A549 (cell line): ENCODE results near the gene SND1. TPM values are rescaled to one million over a fixed set of nuclear protein-coding genes. Genes with fewer than 3 reads are reported as not detected.

Source experiments
- ATAC-seq, 2 experiments: fragments of 200-7000 bp in 1 of 2; fragments of >200 bp in 1 of 2; cut with Nextera tagmentation in 1 of 2; cut with Tn5 transposase in 1 of 2; 3 replicates each; pipeline versions ENCODE4 v1.8.0 to v1.9.1; 2018 to 2020; ENCODE audit warnings: mild to moderate bottlenecking in 1 of 2, moderate library complexity in 1 of 2
- CTCF ChIA-PET: fragments of 300-600 bp; sonication (Branson Sonifier 250); formaldehyde crosslinking; extraction: SDS; loops from one replicate; lab custom pipeline; 2021; ENCODE audit warnings: antibody characterized with exemption, inconsistent platforms; lab: Yijun Ruan, JAX
- POLR2A ChIA-PET: fragments of 350-600 bp; formaldehyde crosslinking; extraction: SDS; loops from one replicate; lab custom pipeline; 2021; ENCODE audit warnings: antibody characterized with exemption, inconsistent platforms; lab: Yijun Ruan, JAX
- DNase-seq, 2 experiments: peaks; one replicate each; pipeline versions ENCODE4 v3.0.0 to v3.0.0-alpha.2; 2011 to 2016; ENCODE audit warnings: low read depth in 1 of 2, low spot score in 1 of 2
- FAIRE-seq: peaks from 2 replicates; lab custom pipeline; 2011; peaks lifted over from hg19 to GRCh38; lab: Jason Lieb, UNC
- H3K27ac ChIP-seq, 2 experiments: fragments of >200 bp; sonication (Bioruptor Twin); formaldehyde crosslinking; 3 replicates each; pipeline ENCODE4 v1.5.1; 2016 to 2017
- H3K4me1 ChIP-seq: fragments of >200 bp; sonication (Bioruptor Twin); formaldehyde crosslinking; 3 replicates; pipeline ENCODE4 v1.6.1; 2016
- H3K4me2 ChIP-seq: fragments of >200 bp; sonication (Bioruptor Twin); formaldehyde crosslinking; 3 replicates; pipeline ENCODE4 v1.6.1; 2016
- H3K4me3 ChIP-seq: fragments of >200 bp; sonication (Bioruptor Twin); formaldehyde crosslinking; 3 replicates; pipeline ENCODE4 v1.5.1; 2016
- H3K9me3 ChIP-seq: fragments of >200 bp; sonication (Bioruptor Twin); formaldehyde crosslinking; 3 replicates; pipeline ENCODE4 v1.6.1; 2016
- CBX2 ChIP-seq: fragments of 200-600 bp; sonication (generic); IDR thresholded peaks from 2 replicates; pipeline ENCODE4 v1.6.1; 2016; ENCODE audit warnings: low read depth, mild to moderate bottlenecking, borderline replicate concordance
- CBX8 ChIP-seq: fragments of 200-600 bp; sonication (generic); IDR thresholded peaks from 2 replicates; pipeline ENCODE4 v1.6.1; 2016
- CEBPB ChIP-seq, 2 experiments: fragments of >200 bp in 1 of 2; sonication (Bioruptor Twin) in 1 of 2; formaldehyde crosslinking in 1 of 2; IDR thresholded peaks; 2 replicates each; pipeline ENCODE4 v1.6.1; 2012 to 2016
- CHD2 ChIP-seq: fragments of 150-350 bp; IDR thresholded peaks from 2 replicates; pipeline ENCODE4 v1.6.1; 2014; ENCODE audit warnings: low read length; ENCODE audit not compliant: partially characterized antibody
- EHMT2 ChIP-seq: fragments of 200-600 bp; sonication (generic); IDR thresholded peaks from 2 replicates; pipeline ENCODE4 v1.6.1; 2016; ENCODE audit warnings: antibody characterized with exemption, low read depth, mild to moderate bottlenecking, moderate library complexity
- ESRRA ChIP-seq: fragments of 150-350 bp; IDR thresholded peaks from 2 replicates; pipeline ENCODE4 v1.6.1; 2014; ENCODE audit warnings: mild to moderate bottlenecking, low read length, borderline replicate concordance
- FOSB ChIP-seq: fragments of 250-450 bp; sonication (Bioruptor Pico); IDR thresholded peaks from 2 replicates; pipeline ENCODE4 v1.5.0; 2020; ENCODE audit warnings: mild to moderate bottlenecking, moderate library complexity
- FOXS1 ChIP-seq: fragments of 250-450 bp; sonication (Bioruptor Pico); IDR thresholded peaks from 2 replicates; pipeline ENCODE4 v1.5.0; 2020; ENCODE audit warnings: mild to moderate bottlenecking, moderate library complexity
- HOXB13 ChIP-seq: fragments of 250-450 bp; sonication (Bioruptor Pico); IDR thresholded peaks from 2 replicates; pipeline ENCODE4 v1.5.0; 2020; ENCODE audit warnings: low read depth, mild to moderate bottlenecking, moderate library complexity
- HOXB5 ChIP-seq: fragments of 250-450 bp; sonication (Bioruptor Pico); IDR thresholded peaks from 2 replicates; pipeline ENCODE4 v1.5.0; 2020; ENCODE audit warnings: mild to moderate bottlenecking, moderate library complexity
- JUN ChIP-seq, 2 experiments: fragments of >200 bp; sonication (Bioruptor Twin); formaldehyde crosslinking; IDR thresholded peaks; 2 replicates in 1 of 2; 3 replicates in 1 of 2; pipeline ENCODE4 v1.6.1; 2016 to 2017
- KDM1A ChIP-seq: fragments of 200-600 bp; sonication (generic); IDR thresholded peaks from 2 replicates; pipeline ENCODE4 v1.6.1; 2016; ENCODE audit warnings: low read depth, mild to moderate bottlenecking
- KDM5A ChIP-seq: fragments of 200-600 bp; sonication (generic); IDR thresholded peaks from 2 replicates; pipeline ENCODE4 v1.6.1; 2016; ENCODE audit warnings: antibody characterized with exemption, mild to moderate bottlenecking
- MAZ ChIP-seq: fragments of 150-350 bp; IDR thresholded peaks from 2 replicates; pipeline ENCODE4 v1.6.1; 2014; ENCODE audit warnings: antibody characterized with exemption, low read depth, low read length, borderline replicate concordance
- NR3C1 ChIP-seq: fragments of >200 bp; sonication (Bioruptor Twin); formaldehyde crosslinking; IDR thresholded peaks from 3 replicates; pipeline ENCODE4 v1.6.1; 2017
- RAD21 ChIP-seq, 2 experiments: fragments of >200 bp in 1 of 2; sonication (Bioruptor Twin) in 1 of 2; formaldehyde crosslinking in 1 of 2; IDR thresholded peaks in 1 of 2; conservative IDR thresholded peaks in 1 of 2; 2 replicates in 1 of 2; 3 replicates in 1 of 2; pipeline ENCODE4 v1.6.1; 2012 to 2018; ENCODE audit warnings: inconsistent platforms in 1 of 2
- RCOR1 ChIP-seq: fragments of 150-350 bp; IDR thresholded peaks from 2 replicates; pipeline ENCODE4 v1.6.1; 2014; ENCODE audit warnings: antibody characterized with exemption, low read length, low read depth
- REST ChIP-seq: fragments of 200-600 bp; sonication (generic); IDR thresholded peaks from 2 replicates; pipeline ENCODE4 v1.6.1; 2016; ENCODE audit warnings: antibody characterized with exemption, mild to moderate bottlenecking, moderate library complexity
- SREBF2 ChIP-seq: fragments of 450-650 bp; IDR thresholded peaks from 2 replicates; pipeline ENCODE4 v1.6.1; 2014; ENCODE audit warnings: mild to moderate bottlenecking, moderate library complexity
- TP53 ChIP-seq: fragments of 250-450 bp; sonication (Bioruptor Pico); IDR thresholded peaks from 2 replicates; pipeline ENCODE4 v1.5.0; 2021; ENCODE audit warnings: mild to moderate bottlenecking, moderate library complexity
- ZNF302 ChIP-seq: fragments of 250-450 bp; sonication (Bioruptor Pico); IDR thresholded peaks from 2 replicates; pipeline ENCODE4 v1.9.0; 2021; ENCODE audit warnings: inconsistent platforms, mild to moderate bottlenecking, moderate library complexity
- WGBS: methylation state at CpG from one replicate; pipeline ENCODE4 v1.1.6; 2017; ENCODE audit errors: missing lambda C conversion rate; 5-methylcytosine and 5-hydroxymethylcytosine counted together
- polyA plus RNA-seq, 4 experiments: library from polyadenylated mRNA; depleted of rRNA in 3 of 4; stranded (reverse); fragments of >200 nt; fragmentation: RNase III in 1 of 4; extraction: RNeasy Plus Mini Kit Qiagen cat#74134 plus additional on column Dnase treatment in 1 of 4; gene quantifications; 2 replicates in 3 of 4; 3 replicates in 1 of 4; pipeline ENCODE4 v1.2.3, GENCODE V29; 2011 to 2017
- TF ChIP-seq, protein P1 (sequence below): IDR thresholded peaks from 2 replicates; pipeline ENCODE4 v1.6.1; 2012; ENCODE audit warnings: low read depth, borderline replicate concordance
- TF ChIP-seq, protein P2 (sequence below): fragments of 450-650 bp; IDR thresholded peaks from 2 replicates; pipeline ENCODE4 v1.6.1; 2014; ENCODE audit warnings: antibody characterized with exemption
- TF ChIP-seq, protein P3 (sequence below): fragments of 150-350 bp; IDR thresholded peaks from 2 replicates; pipeline ENCODE4 v1.6.1; 2014; ENCODE audit warnings: low read depth, mild to moderate bottlenecking, low read length

SND1 gene
- polyA plus RNA-seq, 2 of the 4 experiments (the other 2 are of a cell fraction): 102 to 138 TPM

- Histone ChIP-seq H3K27ac (no peak overlapping the region), H3K9me3 (no peaks in the 10 kb centered on the region), H3K4me3 (no peak overlapping the region), H3K4me1 (no peaks in the 10 kb centered on the region), H3K4me2 (no peak overlapping the region)
- no peak for ATAC-seq
- 93% methylated on average over 2 of the region's 2 CpGs for WGBS
- no peak for TF ChIP-seq KDM1A
- no peak for TF ChIP-seq ZNF302 (CRISPR knock-in tag)
- TF ChIP-seq, protein P1, sequence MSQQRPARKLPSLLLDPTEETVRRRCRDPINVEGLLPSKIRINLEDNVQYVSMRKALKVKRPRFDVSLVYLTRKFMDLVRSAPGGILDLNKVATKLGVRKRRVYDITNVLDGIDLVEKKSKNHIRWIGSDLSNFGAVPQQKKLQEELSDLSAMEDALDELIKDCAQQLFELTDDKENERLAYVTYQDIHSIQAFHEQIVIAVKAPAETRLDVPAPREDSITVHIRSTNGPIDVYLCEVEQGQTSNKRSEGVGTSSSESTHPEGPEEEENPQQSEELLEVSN: no peak
- no peak for TF ChIP-seq FOSB
- TF ChIP-seq KDM5A: no peak
- TF ChIP-seq HOXB5 (CRISPR knock-in tag): no peak
- TF ChIP-seq JUN (IDR thresholded peaks at IDR 0.05): no peak
- TF ChIP-seq TP53 (CRISPR knock-in tag): no peak
- no peak for TF ChIP-seq CBX8
- TF ChIP-seq CBX2: no peak
- TF ChIP-seq FOXS1 (CRISPR knock-in tag): no peak
- TF ChIP-seq RCOR1: no peak
- TF ChIP-seq CHD2: no peak
- TF ChIP-seq, protein P2, sequence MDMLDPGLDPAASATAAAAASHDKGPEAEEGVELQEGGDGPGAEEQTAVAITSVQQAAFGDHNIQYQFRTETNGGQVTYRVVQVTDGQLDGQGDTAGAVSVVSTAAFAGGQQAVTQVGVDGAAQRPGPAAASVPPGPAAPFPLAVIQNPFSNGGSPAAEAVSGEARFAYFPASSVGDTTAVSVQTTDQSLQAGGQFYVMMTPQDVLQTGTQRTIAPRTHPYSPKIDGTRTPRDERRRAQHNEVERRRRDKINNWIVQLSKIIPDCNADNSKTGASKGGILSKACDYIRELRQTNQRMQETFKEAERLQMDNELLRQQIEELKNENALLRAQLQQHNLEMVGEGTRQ: no peak
- TF ChIP-seq, protein P3, sequence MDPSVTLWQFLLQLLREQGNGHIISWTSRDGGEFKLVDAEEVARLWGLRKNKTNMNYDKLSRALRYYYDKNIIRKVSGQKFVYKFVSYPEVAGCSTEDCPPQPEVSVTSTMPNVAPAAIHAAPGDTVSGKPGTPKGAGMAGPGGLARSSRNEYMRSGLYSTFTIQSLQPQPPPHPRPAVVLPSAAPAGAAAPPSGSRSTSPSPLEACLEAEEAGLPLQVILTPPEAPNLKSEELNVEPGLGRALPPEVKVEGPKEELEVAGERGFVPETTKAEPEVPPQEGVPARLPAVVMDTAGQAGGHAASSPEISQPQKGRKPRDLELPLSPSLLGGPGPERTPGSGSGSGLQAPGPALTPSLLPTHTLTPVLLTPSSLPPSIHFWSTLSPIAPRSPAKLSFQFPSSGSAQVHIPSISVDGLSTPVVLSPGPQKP: no peak
- TF ChIP-seq CEBPB (IDR thresholded peaks at IDR 0.05): no peak
- POLR2A ChIA-PET: no interaction called here
- CTCF ChIA-PET: interaction anchor here (1.3 kb wide), 1 partner anchor 261 kb away, joined by 3 read pairs; no protein-coding TSS in a partner anchor
- no peak for FAIRE-seq
- no peak for DNase-seq
These were observed 296.3 kb downstream of the SND1 start for GRCh38 chr7:127948312-127948711.

- ChIA-PET POLR2A (no interaction called here), CTCF (interaction anchor here (0.8 kb wide), 1 partner anchor 198 kb away, joined by 3 read pairs; no protein-coding TSS in a partner anchor)
- FAIRE-seq (no peak), ATAC-seq (no peak), DNase-seq (no peak)
- Histone ChIP-seq H3K4me2 (no peak overlapping the region), H3K4me3 (no peak overlapping the region), H3K4me1 (no peaks in the 10 kb centered on the region), H3K27ac (no peak overlapping the region), H3K9me3 (no peaks in the 10 kb centered on the region)
- WGBS: 94% methylated on average over 2 of the region's 2 CpGs
- no peak for TF ChIP-seq REST
- no peak for TF ChIP-seq ESRRA
- no peak for TF ChIP-seq CBX2
- TF ChIP-seq NR3C1: no peak
- no peak for TF ChIP-seq RAD21 (conservative IDR thresholded peaks at IDR 0.05 in 1 of 2, IDR thresholded peaks at IDR 0.05 in 1 of 2)
- no peak for TF ChIP-seq EHMT2
- no peak for TF ChIP-seq HOXB13 (CRISPR knock-in tag)
- TF ChIP-seq ZNF302 (CRISPR knock-in tag): no peak
- no peak for TF ChIP-seq MAZ
- TF ChIP-seq SREBF2: no peak
These were observed 296.9 kb downstream of the SND1 start for GRCh38 chr7:127948930-127949329.
